NCI-H2081 treated with DMSO at 0.1 percent for 48 hours (cell line): Measurements from ENCODE around the gene SON.
"Not testable (repeated sequence)": the region's sequence is repeated elsewhere in the genome, so short reads cannot be mapped to it uniquely, and the experiment has no call there.

Source experiments
- DNase-seq: peaks from one replicate; lab custom pipeline; 2025; lab: John Stamatoyannopoulos, UW

The SON gene

DNA sequence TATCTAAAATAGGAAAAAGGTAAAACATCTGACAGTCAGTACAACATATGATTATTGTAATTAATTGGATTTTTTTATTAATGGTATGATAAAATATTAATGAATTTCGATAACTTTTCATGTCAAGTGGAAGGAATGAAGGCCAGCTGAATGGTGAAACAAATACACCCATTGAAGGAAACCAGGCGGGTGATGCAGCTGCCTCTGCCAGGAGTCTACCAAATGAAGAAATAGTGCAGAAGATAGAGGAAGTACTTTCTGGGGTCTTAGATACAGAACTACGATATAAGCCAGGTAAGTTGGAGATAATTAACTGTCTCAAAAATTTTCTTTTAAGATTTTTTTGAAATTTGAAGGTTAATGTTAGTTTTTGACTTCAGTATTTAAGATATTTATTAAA lies 3.2 kb downstream of the SON start:
- no peak for DNase-seq

DNA sequence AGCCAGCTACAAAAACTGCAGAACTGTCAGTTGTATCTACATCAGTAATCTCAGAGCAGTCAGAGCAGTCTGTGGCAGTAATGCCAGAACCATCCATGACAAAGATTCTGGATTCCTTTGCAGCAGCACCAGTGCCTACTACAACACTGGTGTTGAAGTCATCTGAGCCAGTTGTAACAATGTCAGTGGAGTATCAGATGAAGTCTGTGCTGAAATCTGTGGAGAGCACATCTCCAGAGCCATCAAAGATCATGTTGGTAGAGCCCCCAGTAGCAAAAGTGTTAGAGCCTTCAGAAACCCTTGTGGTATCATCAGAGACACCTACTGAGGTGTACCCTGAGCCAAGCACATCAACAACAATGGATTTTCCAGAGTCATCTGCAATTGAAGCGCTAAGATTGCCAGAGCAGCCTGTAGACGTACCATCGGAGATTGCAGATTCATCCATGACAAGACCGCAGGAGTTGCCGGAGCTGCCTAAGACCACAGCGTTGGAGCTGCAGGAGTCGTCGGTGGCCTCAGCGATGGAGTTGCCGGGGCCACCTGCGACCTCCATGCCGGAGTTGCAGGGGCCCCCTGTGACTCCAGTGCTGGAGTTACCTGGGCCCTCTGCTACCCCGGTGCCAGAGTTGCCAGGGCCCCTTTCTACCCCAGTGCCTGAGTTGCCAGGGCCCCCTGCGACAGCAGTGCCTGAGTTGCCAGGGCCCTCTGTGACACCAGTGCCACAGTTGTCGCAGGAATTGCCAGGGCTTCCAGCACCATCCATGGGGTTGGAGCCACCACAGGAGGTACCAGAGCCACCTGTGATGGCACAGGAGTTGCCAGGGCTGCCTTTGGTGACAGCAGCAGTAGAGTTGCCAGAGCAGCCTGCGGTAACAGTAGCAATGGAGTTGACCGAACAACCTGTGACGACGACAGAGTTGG lies 7.3 kb downstream of the SON start:
- no peak for DNase-seq

DNA sequence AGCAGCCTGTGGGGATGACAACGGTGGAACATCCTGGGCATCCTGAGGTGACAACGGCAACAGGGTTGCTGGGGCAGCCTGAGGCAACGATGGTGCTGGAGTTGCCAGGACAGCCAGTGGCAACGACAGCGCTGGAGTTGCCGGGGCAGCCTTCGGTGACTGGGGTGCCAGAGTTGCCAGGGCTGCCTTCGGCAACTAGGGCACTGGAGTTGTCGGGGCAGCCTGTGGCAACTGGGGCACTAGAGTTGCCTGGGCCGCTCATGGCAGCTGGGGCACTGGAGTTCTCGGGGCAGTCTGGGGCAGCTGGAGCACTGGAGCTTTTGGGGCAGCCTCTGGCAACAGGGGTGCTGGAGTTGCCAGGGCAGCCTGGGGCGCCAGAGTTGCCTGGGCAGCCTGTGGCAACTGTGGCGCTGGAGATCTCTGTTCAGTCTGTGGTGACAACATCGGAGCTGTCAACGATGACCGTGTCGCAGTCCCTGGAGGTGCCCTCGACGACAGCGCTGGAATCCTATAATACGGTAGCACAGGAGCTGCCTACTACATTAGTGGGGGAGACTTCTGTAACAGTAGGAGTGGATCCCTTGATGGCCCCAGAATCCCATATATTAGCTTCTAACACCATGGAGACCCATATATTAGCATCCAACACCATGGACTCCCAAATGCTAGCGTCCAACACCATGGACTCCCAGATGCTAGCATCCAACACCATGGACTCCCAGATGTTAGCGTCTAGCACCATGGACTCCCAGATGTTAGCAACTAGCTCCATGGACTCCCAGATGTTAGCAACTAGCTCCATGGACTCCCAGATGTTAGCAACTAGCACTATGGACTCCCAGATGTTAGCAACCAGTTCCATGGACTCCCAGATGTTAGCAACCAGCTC lies 8.2 kb downstream of the SON start:
- no peak for DNase-seq

DNA sequence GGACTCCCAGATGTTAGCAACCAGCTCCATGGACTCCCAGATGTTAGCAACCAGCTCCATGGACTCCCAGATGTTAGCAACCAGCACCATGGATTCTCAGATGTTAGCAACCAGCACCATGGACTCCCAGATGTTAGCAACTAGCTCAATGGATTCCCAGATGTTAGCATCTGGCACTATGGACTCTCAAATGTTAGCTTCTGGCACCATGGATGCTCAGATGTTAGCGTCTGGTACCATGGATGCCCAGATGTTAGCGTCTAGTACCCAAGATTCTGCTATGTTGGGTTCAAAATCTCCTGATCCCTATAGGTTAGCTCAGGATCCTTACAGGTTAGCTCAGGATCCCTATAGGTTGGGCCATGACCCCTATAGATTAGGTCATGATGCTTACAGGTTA lies 8.8 kb downstream of the SON start:
- no peak for DNase-seq

DNA sequence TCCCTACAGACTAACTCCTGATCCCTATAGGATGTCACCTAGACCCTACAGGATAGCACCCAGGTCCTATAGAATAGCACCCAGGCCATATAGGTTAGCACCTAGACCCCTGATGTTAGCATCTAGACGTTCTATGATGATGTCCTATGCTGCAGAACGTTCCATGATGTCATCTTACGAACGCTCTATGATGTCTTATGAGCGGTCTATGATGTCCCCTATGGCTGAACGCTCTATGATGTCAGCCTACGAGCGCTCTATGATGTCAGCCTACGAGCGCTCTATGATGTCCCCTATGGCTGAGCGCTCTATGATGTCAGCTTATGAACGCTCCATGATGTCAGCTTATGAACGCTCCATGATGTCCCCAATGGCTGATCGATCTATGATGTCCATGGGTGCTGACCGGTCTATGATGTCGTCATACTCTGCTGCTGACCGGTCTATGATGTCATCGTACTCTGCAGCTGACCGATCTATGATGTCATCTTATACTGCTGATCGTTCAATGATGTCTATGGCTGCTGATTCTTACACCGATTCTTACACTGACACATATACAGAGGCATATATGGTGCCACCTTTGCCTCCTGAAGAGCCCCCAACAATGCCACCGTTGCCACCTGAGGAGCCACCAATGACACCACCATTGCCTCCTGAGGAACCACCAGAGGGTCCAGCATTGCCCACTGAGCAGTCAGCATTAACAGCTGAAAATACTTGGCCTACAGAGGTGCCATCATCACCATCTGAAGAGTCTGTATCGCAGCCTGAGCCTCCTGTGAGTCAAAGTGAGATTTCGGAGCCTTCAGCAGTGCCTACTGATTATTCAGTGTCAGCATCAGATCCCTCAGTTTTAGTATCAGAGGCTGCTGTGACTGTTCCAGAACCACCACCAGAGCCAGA lies 9.5 kb downstream of the SON start:
- no peak for DNase-seq

DNA sequence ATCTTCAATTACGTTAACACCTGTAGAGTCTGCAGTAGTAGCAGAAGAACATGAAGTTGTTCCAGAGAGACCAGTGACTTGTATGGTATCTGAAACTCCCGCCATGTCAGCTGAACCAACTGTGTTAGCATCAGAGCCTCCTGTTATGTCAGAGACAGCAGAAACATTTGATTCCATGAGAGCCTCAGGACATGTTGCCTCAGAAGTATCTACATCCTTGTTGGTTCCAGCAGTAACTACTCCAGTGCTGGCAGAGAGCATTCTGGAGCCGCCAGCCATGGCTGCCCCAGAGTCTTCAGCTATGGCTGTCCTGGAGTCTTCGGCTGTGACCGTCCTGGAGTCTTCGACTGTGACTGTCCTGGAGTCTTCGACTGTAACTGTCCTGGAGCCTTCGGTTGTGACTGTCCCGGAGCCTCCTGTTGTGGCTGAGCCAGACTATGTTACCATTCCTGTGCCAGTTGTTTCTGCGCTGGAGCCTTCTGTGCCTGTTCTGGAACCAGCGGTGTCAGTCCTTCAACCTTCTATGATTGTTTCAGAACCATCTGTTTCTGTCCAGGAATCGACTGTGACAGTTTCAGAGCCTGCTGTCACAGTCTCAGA lies 10.3 kb downstream of the SON start:
- no peak for DNase-seq

DNA sequence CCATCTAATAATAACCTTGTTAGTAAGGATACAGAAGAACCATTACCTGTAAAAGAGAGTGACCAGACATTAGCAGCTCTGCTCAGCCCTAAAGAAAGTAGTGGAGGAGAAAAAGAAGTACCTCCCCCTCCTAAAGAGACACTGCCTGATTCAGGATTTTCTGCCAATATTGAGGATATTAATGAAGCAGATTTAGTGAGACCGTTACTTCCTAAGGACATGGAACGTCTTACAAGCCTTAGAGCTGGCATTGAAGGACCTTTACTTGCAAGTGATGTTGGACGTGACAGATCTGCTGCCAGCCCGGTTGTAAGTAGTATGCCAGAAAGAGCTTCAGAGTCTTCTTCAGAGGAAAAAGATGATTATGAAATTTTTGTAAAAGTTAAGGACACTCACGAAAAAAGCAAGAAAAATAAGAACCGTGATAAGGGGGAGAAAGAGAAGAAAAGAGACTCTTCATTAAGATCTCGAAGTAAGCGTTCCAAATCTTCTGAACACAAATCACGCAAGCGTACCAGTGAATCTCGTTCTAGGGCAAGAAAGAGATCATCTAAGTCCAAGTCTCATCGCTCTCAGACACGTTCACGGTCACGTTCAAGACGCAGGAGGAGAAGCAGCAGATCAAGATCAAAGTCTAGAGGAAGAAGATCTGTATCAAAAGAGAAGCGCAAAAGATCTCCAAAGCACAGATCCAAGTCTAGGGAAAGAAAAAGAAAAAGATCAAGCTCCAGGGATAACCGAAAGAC lies 11.6 kb downstream of the SON start:
- no peak for DNase-seq

DNA sequence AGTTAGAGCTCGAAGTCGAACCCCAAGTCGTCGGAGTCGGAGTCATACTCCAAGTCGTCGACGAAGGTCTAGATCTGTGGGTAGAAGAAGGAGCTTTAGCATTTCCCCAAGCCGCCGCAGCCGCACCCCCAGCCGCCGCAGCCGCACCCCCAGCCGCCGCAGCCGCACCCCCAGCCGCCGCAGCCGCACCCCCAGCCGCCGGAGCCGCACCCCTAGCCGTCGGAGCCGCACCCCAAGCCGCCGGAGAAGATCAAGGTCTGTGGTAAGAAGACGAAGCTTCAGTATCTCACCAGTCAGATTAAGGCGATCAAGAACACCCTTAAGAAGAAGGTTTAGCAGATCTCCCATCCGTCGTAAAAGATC lies 12.1 kb downstream of the SON start:
- DNase-seq: no peak

DNA sequence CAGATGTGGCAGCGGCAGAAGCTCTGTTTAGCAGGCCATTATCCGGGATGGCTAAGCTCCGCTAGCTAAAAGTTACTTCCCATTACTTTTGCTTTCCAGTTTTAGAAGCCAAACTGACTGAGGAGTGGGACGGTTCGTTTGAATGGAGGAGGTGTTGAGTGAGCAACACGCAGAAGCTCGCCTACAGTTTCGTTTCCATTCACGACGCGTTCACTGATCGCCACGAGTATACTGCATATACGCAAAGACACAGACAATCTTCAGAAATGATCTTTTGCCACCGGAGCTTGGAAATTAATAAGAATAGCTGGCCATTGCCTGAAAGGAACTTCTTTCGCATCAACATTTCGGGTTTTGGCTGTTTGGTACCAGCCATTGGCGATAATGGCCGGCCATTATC lies 14.6 kb downstream of the SON start:
- DNase-seq: no peak

DNA sequence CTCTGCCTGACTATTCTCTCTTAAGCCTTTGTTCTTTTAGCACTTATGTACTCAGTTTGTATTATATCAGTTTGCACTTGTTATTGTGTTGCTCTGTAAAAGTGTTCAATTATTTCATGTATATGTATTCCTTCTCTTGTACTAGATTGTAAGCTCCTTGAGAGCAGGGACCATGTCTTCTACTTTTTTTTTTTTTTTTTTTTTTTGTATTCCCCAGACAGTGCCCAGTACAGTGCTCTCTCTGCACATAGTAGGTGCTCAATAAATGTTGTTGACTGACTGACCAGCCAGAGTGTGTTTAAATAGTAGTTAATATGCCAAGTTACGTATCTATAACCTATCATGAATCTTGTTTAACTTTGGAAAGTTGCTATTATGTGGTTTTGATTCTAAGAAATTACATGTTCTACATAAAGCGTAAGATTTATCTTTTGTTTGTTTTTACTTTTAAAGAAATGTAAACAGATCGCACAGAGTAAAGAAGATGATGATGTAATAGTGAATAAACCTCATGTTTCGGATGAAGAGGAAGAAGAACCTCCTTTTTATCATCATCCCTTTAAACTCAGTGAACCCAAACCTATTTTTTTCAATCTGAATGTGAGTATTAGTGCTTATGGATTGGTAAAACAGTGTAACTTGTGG lies 16.1 kb downstream of the SON start:
- DNase-seq: no peak

DNA sequence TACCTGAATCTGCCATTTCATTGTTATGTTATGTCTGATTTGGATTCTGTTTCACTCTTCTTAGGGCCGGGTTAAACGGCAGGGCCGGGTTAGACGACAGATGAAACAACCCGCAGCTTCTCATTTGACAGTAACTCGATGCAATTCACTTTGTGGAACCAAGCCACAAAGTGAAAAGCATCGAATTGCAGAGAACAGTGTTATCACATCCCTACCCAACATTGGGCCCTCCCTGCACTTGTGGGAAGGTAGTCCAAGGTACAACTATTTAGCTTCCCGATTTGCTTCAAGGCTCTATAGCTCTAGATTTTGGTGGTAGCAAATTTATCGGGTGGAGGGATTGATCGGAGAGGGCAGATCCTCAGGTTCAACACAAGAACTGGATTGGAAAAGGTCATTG lies 17.0 kb downstream of the SON start:
- no peak for DNase-seq

DNA sequence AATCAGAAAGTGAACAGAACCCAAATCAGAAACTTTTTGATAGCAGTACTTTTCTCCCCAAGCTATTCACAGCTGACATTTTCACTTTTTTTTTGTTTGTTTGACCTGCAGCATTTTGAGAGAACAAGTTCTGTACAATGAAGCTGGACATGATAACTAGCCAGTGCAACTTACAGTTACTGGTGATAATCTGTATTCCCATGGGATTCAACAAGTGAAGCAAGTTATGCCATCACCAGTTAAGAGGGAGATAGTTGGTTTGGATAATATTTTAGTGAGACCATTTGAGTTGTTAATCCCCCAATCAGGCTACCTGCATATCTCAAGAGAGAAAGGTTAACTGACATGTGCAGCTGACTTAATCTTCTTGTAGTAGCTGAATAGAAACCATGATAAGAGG lies 18.1 kb downstream of the SON start:
- no peak for DNase-seq

DNA sequence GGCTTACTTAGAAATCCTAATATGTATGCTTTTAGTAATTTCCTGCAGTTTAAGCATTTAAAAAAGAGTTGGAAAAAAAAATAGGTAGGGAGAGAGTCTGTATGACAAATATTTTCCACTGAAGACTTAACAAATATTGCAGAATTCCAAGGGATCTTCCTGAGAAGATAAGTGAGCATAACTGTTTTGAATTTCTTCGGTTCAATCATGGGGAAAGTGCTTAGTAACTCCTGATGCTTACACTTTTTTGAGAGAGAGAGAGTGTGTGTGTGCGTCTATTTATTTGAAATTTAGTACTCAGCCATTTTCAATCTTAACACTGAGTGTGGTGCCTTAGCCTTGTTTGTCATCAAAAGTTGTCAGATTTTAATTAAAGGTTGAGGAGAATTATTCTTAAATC lies 18.5 kb downstream of the SON start:
- DNase-seq: no peak

DNA sequence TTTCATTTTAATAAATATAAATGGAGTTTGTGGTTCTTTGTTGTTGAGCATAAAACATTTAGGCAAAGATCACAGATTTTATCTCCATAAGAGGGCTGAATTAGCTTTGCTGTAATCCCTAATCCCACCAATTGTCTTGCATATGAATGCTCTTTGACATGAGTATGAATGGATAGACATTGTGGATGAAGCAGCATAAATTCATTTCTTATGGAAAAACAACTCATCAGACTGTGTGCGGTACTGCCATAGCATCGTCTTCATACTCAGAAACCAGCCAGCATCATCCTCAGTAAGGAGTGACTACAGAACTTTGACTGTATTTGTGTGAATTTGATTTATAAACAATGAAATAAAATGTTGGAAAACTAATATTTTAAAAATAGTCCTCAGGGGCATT lies 19.6 kb downstream of the SON start:
- no peak for DNase-seq

DNA sequence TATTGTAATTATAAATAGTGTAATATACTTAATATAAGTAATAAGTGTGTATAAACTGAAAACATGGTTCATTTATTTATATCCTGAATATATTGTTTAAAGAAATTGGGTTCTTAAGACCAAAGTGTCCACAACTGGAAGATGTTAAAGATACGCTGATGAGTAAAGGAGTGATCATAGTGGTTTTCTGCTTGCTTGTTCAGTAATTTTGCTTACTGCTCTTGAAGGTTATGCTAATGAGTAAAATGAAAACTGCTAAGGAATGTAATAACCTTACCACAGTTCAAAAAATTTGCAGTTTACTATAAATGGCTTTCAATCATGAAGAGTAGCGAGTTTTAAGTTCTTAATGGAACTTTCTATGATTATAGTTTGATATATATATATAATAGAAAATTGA lies 23.7 kb downstream of the SON start:
- DNase-seq: no peak

DNA sequence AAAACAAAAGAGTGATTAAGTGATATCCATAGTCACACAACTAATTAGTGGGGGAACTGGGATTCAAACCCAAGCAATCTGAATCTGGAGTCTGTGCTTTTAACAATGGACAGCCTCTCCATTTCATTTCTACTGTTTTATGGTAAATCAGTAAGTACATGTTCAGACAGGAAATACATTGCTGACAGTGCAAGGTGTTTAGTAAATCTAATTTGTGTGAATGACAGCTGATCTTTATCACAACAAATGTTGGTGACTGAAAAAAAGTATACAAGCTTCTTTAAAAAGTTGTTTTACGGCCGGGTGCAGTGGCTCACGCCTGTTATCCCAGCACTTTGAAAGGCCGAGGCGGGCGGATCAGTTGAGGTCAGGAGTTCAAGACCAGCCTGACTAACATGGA lies 25.1 kb downstream of the SON start:
- DNase-seq: no peak

DNA sequence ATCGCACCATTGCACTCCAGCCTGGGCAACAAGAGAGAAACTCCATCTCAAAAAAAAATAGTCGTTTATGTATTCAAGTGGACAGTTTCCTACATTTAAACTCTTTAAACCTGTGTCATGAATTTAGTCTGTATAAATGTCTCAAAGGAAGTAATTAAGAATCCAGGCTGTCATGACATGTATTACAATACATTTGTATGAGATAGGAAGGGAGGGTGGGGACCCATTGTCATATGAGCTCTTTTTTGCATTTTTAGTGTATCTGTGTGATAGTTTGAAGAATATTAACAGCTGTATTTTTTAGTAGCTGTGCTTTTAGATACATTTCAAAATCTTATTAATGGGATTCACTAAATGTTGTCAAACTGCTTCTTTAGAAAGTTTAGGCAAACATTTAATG lies 25.6 kb downstream of the SON start:
- no peak for DNase-seq

DNA sequence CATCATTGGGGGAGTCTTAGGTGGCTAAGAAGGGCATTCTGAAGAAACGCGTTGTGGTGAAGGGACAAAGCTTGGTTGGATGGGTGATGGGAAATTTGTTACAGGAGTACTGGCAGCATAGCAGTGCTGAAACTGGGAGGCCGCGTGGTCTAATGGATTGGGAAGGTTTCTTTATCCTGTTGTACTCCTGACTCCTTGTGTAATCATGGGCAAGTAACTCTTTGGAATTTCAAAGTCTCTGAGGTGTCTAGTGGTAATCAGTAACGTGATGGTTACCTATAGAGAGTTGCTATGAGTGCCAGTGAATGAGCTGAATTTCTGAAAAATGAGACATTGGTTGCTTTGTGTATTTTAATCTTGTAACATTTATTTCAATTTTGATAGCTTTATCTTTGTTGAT lies 27.2 kb downstream of the SON start:
- no peak for DNase-seq

DNA sequence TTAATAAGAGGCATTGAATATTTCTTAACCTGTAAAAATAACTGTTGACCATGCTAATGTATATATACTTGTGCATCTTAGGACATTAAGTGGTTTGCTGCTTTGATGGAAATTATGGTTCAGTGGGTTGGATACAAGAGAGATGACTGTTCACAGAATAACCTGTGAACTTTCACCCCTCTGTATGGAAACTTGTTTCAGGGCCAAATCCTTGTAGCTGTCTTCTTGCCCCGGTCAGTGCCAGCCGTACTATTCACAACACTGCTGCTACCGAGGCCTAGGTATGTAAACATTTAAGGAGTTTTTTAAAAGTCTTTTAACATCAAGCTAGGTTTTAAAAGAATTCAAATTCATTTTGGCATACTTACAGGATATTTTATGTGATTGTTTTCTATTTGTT lies 29.5 kb downstream of the SON start:
- no peak for DNase-seq

DNA sequence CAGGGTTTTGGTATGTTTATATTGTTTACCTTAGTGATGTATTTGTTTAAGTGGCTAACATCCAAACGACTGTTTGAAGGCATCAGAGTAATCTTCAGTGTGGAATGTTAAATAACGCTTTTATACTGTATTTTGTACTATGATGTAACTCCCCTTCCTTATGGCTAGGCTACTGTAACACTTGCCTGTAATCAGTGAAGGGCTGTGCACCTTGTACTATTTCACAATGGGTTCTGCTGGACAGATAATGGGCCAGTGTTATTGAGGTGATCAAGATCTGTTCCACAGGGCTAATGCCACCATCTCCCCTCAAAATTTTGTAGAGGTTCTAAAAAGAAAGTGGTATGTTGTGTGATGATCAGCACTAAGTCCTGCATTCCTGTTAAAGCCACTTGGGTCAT lies 33.9 kb downstream of the SON start:
- DNase-seq: not testable (repeated sequence)

DNA sequence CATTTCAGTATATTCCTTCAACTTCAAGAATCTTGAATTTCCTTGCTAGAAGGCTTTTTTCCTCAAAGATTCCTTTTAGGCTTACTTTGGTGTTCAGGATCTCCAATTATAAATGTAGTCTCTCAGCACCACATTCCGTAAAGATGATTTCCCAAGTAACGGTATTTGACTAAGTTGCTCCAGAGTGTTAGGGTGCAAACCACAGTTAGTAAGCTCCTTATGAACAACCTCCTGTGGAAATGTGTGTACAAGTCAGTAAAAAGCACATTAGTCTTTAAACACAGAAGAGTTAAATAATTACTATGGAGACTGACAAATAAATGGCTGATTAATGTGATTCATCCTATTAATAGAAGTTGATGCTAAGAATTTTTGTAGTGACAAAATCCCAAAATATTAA lies 35.4 kb downstream of the SON start:
- no peak for DNase-seq
